Erythroblast (primary cell): ENCODE measurements around the gene TBC1D9B.

Experiments
- GATA1 ChIP-seq: IDR thresholded peaks from 2 replicates; pipeline ENCODE4 v1.6.1; 2011; ENCODE audit warnings: low read depth, mild to moderate bottlenecking, control low read depth, low read length, moderate library complexity
- POLR2A ChIP-seq: IDR thresholded peaks from 2 replicates; pipeline ENCODE4 v1.6.1; 2011; ENCODE audit warnings: mild to moderate bottlenecking, low read length

DNA sequence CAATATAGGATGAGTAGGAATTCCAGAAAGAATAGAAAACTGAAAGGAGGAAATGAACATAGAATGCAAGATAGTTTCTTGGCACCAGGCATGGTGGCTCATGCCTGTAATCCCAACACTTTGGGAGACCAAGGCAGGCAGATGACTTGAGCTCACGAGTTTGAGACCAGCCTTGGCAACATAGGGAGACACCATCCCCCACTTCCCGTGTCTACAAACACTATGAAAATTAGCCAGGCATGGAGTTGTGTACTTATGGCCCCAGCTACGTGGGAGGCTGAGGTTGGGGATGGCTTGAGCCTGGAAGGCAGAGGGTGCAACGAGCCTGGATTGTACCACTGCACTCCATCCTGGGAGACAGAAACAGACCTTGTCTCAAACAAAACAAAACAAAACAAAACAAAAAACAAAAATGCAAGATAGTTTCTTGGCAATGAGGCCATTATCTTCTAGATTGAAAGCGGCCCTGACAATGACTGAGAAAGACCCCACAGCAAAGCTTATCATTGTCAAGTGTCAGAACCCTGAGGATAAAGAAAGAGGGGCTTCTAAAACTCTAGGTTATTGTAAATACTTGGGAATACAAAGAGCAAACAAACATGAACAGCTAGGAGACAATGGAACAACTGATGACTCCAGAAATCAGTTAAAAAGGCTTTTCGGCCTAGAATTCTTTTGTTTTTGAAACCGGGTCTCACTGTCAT is 77.8 kb downstream of the TBC1D9B start:
- no peak for TF ChIP-seq POLR2A
- no peak for TF ChIP-seq GATA1
